Measurements from ENCODE around the gene BMP6.
A peak's percentile ranks its signal among the peaks of the same experiment; 100 is the strongest.

The BMP6 gene

GRCh38 chr6:7707787-7708186, 18.1 kb upstream of the BMP6 start:
- no peak for TF ChIP-seq CTCF (IDR thresholded peaks at IDR 0.05; ENCODE audit: low read depth, low read length)
- TF ChIP-seq EZH2phosphoT487 (IDR thresholded peaks at IDR 0.05; ENCODE audit: low read depth), result no peak
- Histone ChIP-seq H3K79me2 (ENCODE audit: low read length) (no peaks in the 10 kb centered on the region), H3K4me3 (ENCODE audit: low read length) (no peak overlapping the region), H3K9me3 (ENCODE audit: insufficient read depth, low read length) (no peaks in the 10 kb centered on the region), H3K27ac (ENCODE audit: low read length) (no peak overlapping the region), H3K4me1 (ENCODE audit: low read length) (no peaks in the 10 kb centered on the region), H2AFZ (ENCODE audit: low read depth, low read length) (no peak overlapping the region), H3K9ac (ENCODE audit: low read length) (no peak overlapping the region), H4K20me1 (ENCODE audit: insufficient read depth, low read length) (no peaks in the 10 kb centered on the region), H3K36me3 (replicated peaks; ENCODE audit: low read depth, low read length) (no peaks in the 10 kb centered on the region), H3K27me3 (ENCODE audit: low read depth, low read length) (no peaks in the 10 kb centered on the region), H3K4me2 (ENCODE audit: low read length) (no peak overlapping the region)

- peaks cover 7% of the 10 kb centered on the region for H3K4me1 ChIP-seq (ENCODE audit: low read length)
- H2AFZ ChIP-seq (ENCODE audit: low read depth, low read length), result no peak overlapping the region
- no peaks in the 10 kb centered on the region for H3K36me3 ChIP-seq (replicated peaks; ENCODE audit: low read depth, low read length)
- H3K27me3 ChIP-seq (ENCODE audit: low read depth, low read length), result no peaks in the 10 kb centered on the region
- TF ChIP-seq CTCF (IDR thresholded peaks at IDR 0.05; ENCODE audit: low read depth, low read length), result no peak
- no peak for TF ChIP-seq EZH2phosphoT487 (IDR thresholded peaks at IDR 0.05; ENCODE audit: low read depth)
- H3K9ac ChIP-seq (ENCODE audit: low read length), result no peak overlapping the region
- no peaks in the 10 kb centered on the region for H3K79me2 ChIP-seq (ENCODE audit: low read length)
- no peak overlapping the region for H3K27ac ChIP-seq (ENCODE audit: low read length)
- H3K9me3 ChIP-seq (ENCODE audit: insufficient read depth, low read length), result 0 out of 2 replicates have a peak, but pooled peaks cover 4% of the 10 kb centered on the region
- no peak overlapping the region for H3K4me3 ChIP-seq (ENCODE audit: low read length)
- H4K20me1 ChIP-seq (ENCODE audit: insufficient read depth, low read length), result no peaks in the 10 kb centered on the region
- H3K4me2 ChIP-seq (ENCODE audit: low read length), result no peak overlapping the region
These were observed 6.5 kb upstream of the BMP6 start for GRCh38 chr6:7719364-7719850.

- H3K36me3 ChIP-seq (replicated peaks; ENCODE audit: low read depth, low read length), result no peaks in the 10 kb centered on the region
These were observed 5.6 kb upstream of the BMP6 start for GRCh38 chr6:7720346-7720745.

GRCh38 chr6:7721649-7722048, 4.2 kb upstream of the BMP6 start:
- no peak overlapping the region for H2AFZ ChIP-seq (ENCODE audit: low read depth, low read length)
- H3K36me3 ChIP-seq (replicated peaks; ENCODE audit: low read depth, low read length), result no peaks in the 10 kb centered on the region
- 0 out of 2 replicates have a peak, but pooled peaks cover 2% of the 10 kb centered on the region for H3K9me3 ChIP-seq (ENCODE audit: insufficient read depth, low read length)
- no peaks in the 10 kb centered on the region for H3K79me2 ChIP-seq (ENCODE audit: low read length)
- H3K27me3 ChIP-seq (ENCODE audit: low read depth, low read length), result no peaks in the 10 kb centered on the region
- H4K20me1 ChIP-seq (ENCODE audit: insufficient read depth, low read length), result no peaks in the 10 kb centered on the region
- H3K27ac ChIP-seq (ENCODE audit: low read length), result no peak overlapping the region
- H3K9ac ChIP-seq (ENCODE audit: low read length), result no peak overlapping the region
- H3K4me1 ChIP-seq (ENCODE audit: low read length), result peaks cover 7% of the 10 kb centered on the region
- H3K4me3 ChIP-seq (ENCODE audit: low read length), result no peak overlapping the region
- TF ChIP-seq CTCF (IDR thresholded peaks at IDR 0.05; ENCODE audit: low read depth, low read length) (peak; percentile 45), EZH2phosphoT487 (IDR thresholded peaks at IDR 0.05; ENCODE audit: low read depth) (no peak)
- peak overlapping the region; percentile 15 for H3K4me2 ChIP-seq (ENCODE audit: low read length)

More at GRCh38 chr6:7720346-7720745, 5.6 kb upstream of the BMP6 start:
- Histone ChIP-seq H3K9ac (ENCODE audit: low read length) (no peak overlapping the region), H3K4me1 (ENCODE audit: low read length) (peaks cover 7% of the 10 kb centered on the region), H3K9me3 (ENCODE audit: insufficient read depth, low read length) (0 out of 2 replicates have a peak, but pooled peaks cover 4% of the 10 kb centered on the region), H3K4me3 (ENCODE audit: low read length) (no peak overlapping the region), H3K79me2 (ENCODE audit: low read length) (no peaks in the 10 kb centered on the region), H3K4me2 (ENCODE audit: low read length) (no peak overlapping the region), H3K27me3 (ENCODE audit: low read depth, low read length) (no peaks in the 10 kb centered on the region), H4K20me1 (ENCODE audit: insufficient read depth, low read length) (no peaks in the 10 kb centered on the region), H3K27ac (ENCODE audit: low read length) (no peak overlapping the region), H2AFZ (ENCODE audit: low read depth, low read length) (no peak overlapping the region)
- TF ChIP-seq EZH2phosphoT487 (IDR thresholded peaks at IDR 0.05; ENCODE audit: low read depth), result no peak
- no peak for TF ChIP-seq CTCF (IDR thresholded peaks at IDR 0.05; ENCODE audit: low read depth, low read length)

Measured in OCI-LY3 (cell line).